ENCODE results near the gene SFXN5. TPM values are rescaled to one million over a fixed set of nuclear protein-coding genes. Genes with fewer than 3 reads are reported as not detected.

Gene SFXN5
- total RNA-seq, 1 experiment from 2014 or later, result 27.8 TPM

DNA sequence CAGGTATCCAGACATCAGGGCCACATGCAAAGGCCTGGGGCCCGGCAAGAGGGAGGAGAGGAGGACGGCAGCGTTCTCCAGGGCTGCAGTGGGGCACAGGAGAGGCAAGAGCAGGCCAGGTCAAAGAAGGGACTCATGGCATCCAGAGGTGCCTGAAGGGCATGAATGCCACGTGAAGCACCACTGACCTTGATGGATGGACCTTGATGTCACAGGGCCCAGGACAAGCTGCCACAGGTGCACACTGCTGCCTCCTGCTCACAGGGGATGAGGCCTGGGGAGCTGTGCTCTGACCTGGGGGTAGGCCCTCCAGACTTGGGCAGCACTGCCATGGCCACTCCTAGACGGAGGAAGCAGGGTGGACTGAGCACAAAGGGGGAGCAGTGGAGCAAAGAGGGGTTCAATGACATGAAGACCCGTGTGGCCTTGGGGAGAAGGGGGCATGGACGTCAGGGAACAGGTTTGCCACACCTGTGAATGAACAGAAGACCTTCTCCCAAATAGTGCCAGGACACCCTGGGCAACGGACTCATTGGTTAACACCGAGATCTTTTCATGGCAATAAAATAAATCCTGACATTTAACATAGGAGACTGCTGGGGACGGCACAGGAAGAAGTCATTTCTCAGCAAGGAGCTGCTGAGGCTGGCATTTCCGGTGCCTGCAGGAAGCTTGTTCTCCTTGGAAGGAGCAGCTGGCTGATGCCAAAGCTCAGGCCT, 88.6 kb downstream of the SFXN5 start:
- no peaks in the 10 kb centered on the region for H3K36me3 ChIP-seq (ENCODE audit: control insufficient read depth, insufficient read depth, low read length)
- no peaks in the 10 kb centered on the region; the same call in 1 of the 2 replicates for H3K4me1 ChIP-seq (ENCODE audit: control insufficient read depth, insufficient read depth, low read length)
- ATAC-seq, result no peak
- no peak for TF ChIP-seq SIN3A (IDR thresholded peaks at IDR 0.05; ENCODE audit: borderline replicate concordance, insufficient read depth, low read depth, low read length)
- TF ChIP-seq TCF7L2 (IDR thresholded peaks at IDR 0.05; ENCODE audit: low read depth, low read length), result no peak
- no peak for TF ChIP-seq REST (IDR thresholded peaks at IDR 0.05; ENCODE audit: insufficient read depth in 1 of 2, low read depth in 2 of 2, low read length in 1 of 2)
- TF ChIP-seq, protein P1, sequence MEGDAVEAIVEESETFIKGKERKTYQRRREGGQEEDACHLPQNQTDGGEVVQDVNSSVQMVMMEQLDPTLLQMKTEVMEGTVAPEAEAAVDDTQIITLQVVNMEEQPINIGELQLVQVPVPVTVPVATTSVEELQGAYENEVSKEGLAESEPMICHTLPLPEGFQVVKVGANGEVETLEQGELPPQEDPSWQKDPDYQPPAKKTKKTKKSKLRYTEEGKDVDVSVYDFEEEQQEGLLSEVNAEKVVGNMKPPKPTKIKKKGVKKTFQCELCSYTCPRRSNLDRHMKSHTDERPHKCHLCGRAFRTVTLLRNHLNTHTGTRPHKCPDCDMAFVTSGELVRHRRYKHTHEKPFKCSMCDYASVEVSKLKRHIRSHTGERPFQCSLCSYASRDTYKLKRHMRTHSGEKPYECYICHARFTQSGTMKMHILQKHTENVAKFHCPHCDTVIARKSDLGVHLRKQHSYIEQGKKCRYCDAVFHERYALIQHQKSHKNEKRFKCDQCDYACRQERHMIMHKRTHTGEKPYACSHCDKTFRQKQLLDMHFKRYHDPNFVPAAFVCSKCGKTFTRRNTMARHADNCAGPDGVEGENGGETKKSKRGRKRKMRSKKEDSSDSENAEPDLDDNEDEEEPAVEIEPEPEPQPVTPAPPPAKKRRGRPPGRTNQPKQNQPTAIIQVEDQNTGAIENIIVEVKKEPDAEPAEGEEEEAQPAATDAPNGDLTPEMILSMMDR (IDR thresholded peaks at IDR 0.05), result no peak
- no peak for TF ChIP-seq POLR2AphosphoS5 (IDR thresholded peaks at IDR 0.05; ENCODE audit: low read depth, low read length)
- DNase-seq (ENCODE audit: low read depth, low spot score), result no peak
- H3K27me3 ChIP-seq (ENCODE audit: control insufficient read depth, insufficient read depth, low read length), result no peaks in the 10 kb centered on the region
- POLR2A ChIA-PET, result no interaction called here
- no TSS peak for BruUV-seq (replicated peaks)
- no peak overlapping the region for H3K4me3 ChIP-seq (ENCODE audit: low read depth in 2 of 2, low read length in 2 of 2)
- H3K9me3 ChIP-seq (ENCODE audit: control insufficient read depth, insufficient read depth, low read depth, low read length), result no peaks in the 10 kb centered on the region
- CTCF ChIA-PET, result no interaction called here
- intact Hi-C loops (cut with micrococcal nuclease; ENCODE audit: unreplicated experiment) (no loop called here), in situ Hi-C loops (cut with HindIII; ENCODE audit: low pct_unique_long_range_greater_than_20kb, low sequenced_read_pairs) (no loop called here)
- no peak overlapping the region for H3K27ac ChIP-seq (ENCODE audit: low read length)

- in situ Hi-C loops (cut with HindIII; ENCODE audit: low pct_unique_long_range_greater_than_20kb, low sequenced_read_pairs) (no loop called here), intact Hi-C loops (cut with micrococcal nuclease; ENCODE audit: unreplicated experiment) (no loop called here)
- CTCF ChIA-PET, result interaction anchor here (0.6 kb wide), 1 partner anchor 10 kb away, joined by 3 read pairs; no protein-coding TSS in a partner anchor
- ATAC-seq (no peak), DNase-seq (ENCODE audit: low read depth, low spot score) (no peak)
- BruUV-seq (replicated peaks), result no TSS peak
- TF ChIP-seq, protein P1 (IDR thresholded peaks at IDR 0.05), result no peak
- TF ChIP-seq POLR2AphosphoS5 (IDR thresholded peaks at IDR 0.05; ENCODE audit: low read depth, low read length) (no peak), SIN3A (IDR thresholded peaks at IDR 0.05; ENCODE audit: borderline replicate concordance, insufficient read depth, low read depth, low read length) (no peak), TCF7L2 (IDR thresholded peaks at IDR 0.05; ENCODE audit: low read depth, low read length) (no peak)
- Histone ChIP-seq H3K9me3 (ENCODE audit: control insufficient read depth, insufficient read depth, low read depth, low read length) (no peaks in the 10 kb centered on the region), H3K4me1 (ENCODE audit: control insufficient read depth, insufficient read depth, low read length) (no peaks in the 10 kb centered on the region; the same call in 1 of the 2 replicates), H3K36me3 (ENCODE audit: control insufficient read depth, insufficient read depth, low read length) (no peaks in the 10 kb centered on the region), H3K27ac (ENCODE audit: low read length) (no peak overlapping the region), H3K4me3 (ENCODE audit: low read depth in 2 of 2, low read length in 2 of 2) (no peak overlapping the region), H3K27me3 (ENCODE audit: control insufficient read depth, insufficient read depth, low read length) (no peaks in the 10 kb centered on the region)
- POLR2A ChIA-PET, result no interaction called here
Observed at GRCh38 chr2:72982219-72982618, 89.3 kb downstream of the SFXN5 start.

Data from Panc1 (cell line).